Measurements from ENCODE around the gene TSEN15.

Gene TSEN15

GRCh38 chr1:184101571-184101970 is 50.0 kb downstream of the TSEN15 start:
- no peak for DNase-seq (ENCODE audit: low read depth)

GRCh38 chr1:184110272-184111204 is 59.0 kb downstream of the TSEN15 start:
- DNase-seq (ENCODE audit: low read depth) = no peak

- no peak for DNase-seq (ENCODE audit: low read depth)
Observed at GRCh38 chr1:184112176-184112948, 60.8 kb downstream of the TSEN15 start.

- no peak for DNase-seq (ENCODE audit: low read depth)
Observed at GRCh38 chr1:184113251-184113650, 61.7 kb downstream of the TSEN15 start.

- no peak for DNase-seq (ENCODE audit: low read depth)
Observed at GRCh38 chr1:184114818-184115398, 63.4 kb downstream of the TSEN15 start.

GRCh38 chr1:184116287-184116686 is 64.8 kb downstream of the TSEN15 start:
- DNase-seq (ENCODE audit: low read depth) = no peak

GRCh38 chr1:184118046-184118445 is 66.5 kb downstream of the TSEN15 start:
- DNase-seq (ENCODE audit: low read depth) = no peak
